HepG2 (cell line): Measurements from ENCODE around the gene DBN1. TPM values are rescaled to one million over a fixed set of nuclear protein-coding genes. Genes with fewer than 3 reads are reported as not detected.

Source experiments
- ARID2 ChIP-seq: sonication (generic); formaldehyde crosslinking; IDR thresholded peaks from 2 replicates; pipeline ENCODE4 v1.8.1; 2022; ENCODE audit warnings: mild to moderate bottlenecking, missing genetic modification reagents, borderline replicate concordance
- CHD4 ChIP-seq: fragments of 200-600 bp; sonication (generic); IDR thresholded peaks from 2 replicates; pipeline ENCODE4 v1.7.0; 2017; ENCODE audit warnings: mild to moderate bottlenecking, low read length, borderline replicate concordance
- HNF4G ChIP-seq, 2 experiments: sonication (generic) in 1 of 2; formaldehyde crosslinking in 1 of 2; IDR thresholded peaks; 2 replicates each; pipeline versions ENCODE4 v1.4.0 to v1.6.1; 2011 to 2020; ENCODE audit warnings: borderline replicate concordance in 2 of 2, low read depth in 2 of 2, mild to moderate bottlenecking in 2 of 2, low read length in 1 of 2, missing genetic modification reagents in 1 of 2, moderate library complexity in 1 of 2
- KLF12 ChIP-seq: sonication (generic); formaldehyde crosslinking; IDR thresholded peaks from 2 replicates; pipeline ENCODE4 v1.4.0; 2020; ENCODE audit warnings: missing genetic modification reagents, borderline replicate concordance
- RAD21 ChIP-seq: fragments of 450-650 bp; formaldehyde crosslinking; IDR thresholded peaks from 2 replicates; pipeline ENCODE4 v1.5.0; 2020; ENCODE audit warnings: mild to moderate bottlenecking
- SIN3B ChIP-seq: fragments of 150-350 bp; IDR thresholded peaks from 2 replicates; pipeline ENCODE4 v1.6.1; 2014; ENCODE audit warnings: low read length
- STAG1 ChIP-seq: sonication (generic); formaldehyde crosslinking; IDR thresholded peaks from 2 replicates; pipeline ENCODE4 v1.4.0; 2020; ENCODE audit warnings: missing genetic modification reagents
- TARDBP ChIP-seq: sonication (generic); formaldehyde crosslinking; IDR thresholded peaks from 2 replicates; pipeline ENCODE4 v1.8.0; 2022; ENCODE audit warnings: mild to moderate bottlenecking, missing genetic modification reagents
- TBX2 ChIP-seq: sonication (generic); formaldehyde crosslinking; IDR thresholded peaks from 2 replicates; pipeline ENCODE4 v1.5.0; 2020; ENCODE audit warnings: missing genetic modification reagents, mild to moderate bottlenecking, borderline replicate concordance
- ZNF260 ChIP-seq: sonication (generic); formaldehyde crosslinking; IDR thresholded peaks from 2 replicates; pipeline ENCODE4 v1.4.0; 2020; ENCODE audit warnings: missing genetic modification reagents, low read depth, mild to moderate bottlenecking, borderline replicate concordance
- ZNF264 ChIP-seq: sonication (generic); formaldehyde crosslinking; IDR thresholded peaks from 2 replicates; pipeline ENCODE4 v1.4.0; 2020; ENCODE audit warnings: missing genetic modification reagents
- ZNF274 ChIP-seq: sonication (generic); formaldehyde crosslinking; IDR thresholded peaks from 2 replicates; pipeline ENCODE4 v1.5.1; 2020; ENCODE audit warnings: mild to moderate bottlenecking, missing genetic modification reagents
- ZNF768 ChIP-seq: sonication (generic); formaldehyde crosslinking; IDR thresholded peaks from 2 replicates; pipeline ENCODE4 v1.4.0; 2020; ENCODE audit warnings: missing genetic modification reagents
- ZNF883 ChIP-seq: sonication (generic); formaldehyde crosslinking; IDR thresholded peaks from 2 replicates; pipeline ENCODE4 v1.5.1; 2020; ENCODE audit warnings: mild to moderate bottlenecking, missing genetic modification reagents; ENCODE audit errors: not compliant biosample characterization
- ZSCAN30 ChIP-seq: sonication (generic); formaldehyde crosslinking; IDR thresholded peaks from 2 replicates; pipeline ENCODE4 v1.5.0; 2020; ENCODE audit warnings: mild to moderate bottlenecking, missing genetic modification reagents
- polyA plus RNA-seq, 8 experiments: library from polyadenylated mRNA; depleted of rRNA in 3 of 8; stranded (reverse) in 7 of 8; unstranded in 1 of 8; fragments of >200 nt; fragmentation: Illumina TruSeq in 4 of 8; extraction: Trizol in 4 of 8; gene quantifications; 2 replicates each; pipeline versions ENCODE4 v1.2.1 to v1.2.3, GENCODE V29; 2011 to 2016; ENCODE audit warnings: low read depth in 4 of 8, missing spikeins in 1 of 8, mixed read lengths in 1 of 8; ENCODE audit not compliant: insufficient read depth in 1 of 8
- total RNA-seq, 5 experiments: library from RNA; depleted of rRNA; stranded (reverse); fragments of >200 nt; fragmentation: Illumina TruSeq; extraction: Trizol; gene quantifications; 2 replicates each; pipeline ENCODE4 v1.2.3, GENCODE V29; 2016; ENCODE audit warnings: low read depth in 1 of 5
- TF ChIP-seq, protein P1 (sequence below): sonication (generic); formaldehyde crosslinking; IDR thresholded peaks from 2 replicates; pipeline ENCODE4 v1.4.0; 2020; ENCODE audit warnings: missing genetic modification reagents, mild to moderate bottlenecking, borderline replicate concordance
- TF ChIP-seq, protein P2 (sequence below): IDR thresholded peaks from 2 replicates; pipeline ENCODE4 v1.6.1; 2016; ENCODE audit warnings: low read depth, borderline replicate concordance
- TF ChIP-seq, protein P3 (sequence below): fragments of 450-650 bp; IDR thresholded peaks from 2 replicates; pipeline ENCODE4 v1.6.1; 2017
- TF ChIP-seq, protein P4 (sequence below): fragments of 450-650 bp; IDR thresholded peaks from 2 replicates; pipeline ENCODE4 v1.6.1; 2016
- TF ChIP-seq, protein P5 (sequence below): sonication (generic); formaldehyde crosslinking; IDR thresholded peaks from 2 replicates; pipeline ENCODE4 v1.8.1; 2023; ENCODE audit warnings: mild to moderate bottlenecking, inconsistent platforms, moderate library complexity, missing genetic modification reagents, borderline replicate concordance

DBN1 gene
- total and polyA plus RNA-seq, 2 of the 13 experiments (the other 11 are each of a cell fraction or from before 2014, with no cell fraction given): 27.0 to 37.3 TPM

DNA sequence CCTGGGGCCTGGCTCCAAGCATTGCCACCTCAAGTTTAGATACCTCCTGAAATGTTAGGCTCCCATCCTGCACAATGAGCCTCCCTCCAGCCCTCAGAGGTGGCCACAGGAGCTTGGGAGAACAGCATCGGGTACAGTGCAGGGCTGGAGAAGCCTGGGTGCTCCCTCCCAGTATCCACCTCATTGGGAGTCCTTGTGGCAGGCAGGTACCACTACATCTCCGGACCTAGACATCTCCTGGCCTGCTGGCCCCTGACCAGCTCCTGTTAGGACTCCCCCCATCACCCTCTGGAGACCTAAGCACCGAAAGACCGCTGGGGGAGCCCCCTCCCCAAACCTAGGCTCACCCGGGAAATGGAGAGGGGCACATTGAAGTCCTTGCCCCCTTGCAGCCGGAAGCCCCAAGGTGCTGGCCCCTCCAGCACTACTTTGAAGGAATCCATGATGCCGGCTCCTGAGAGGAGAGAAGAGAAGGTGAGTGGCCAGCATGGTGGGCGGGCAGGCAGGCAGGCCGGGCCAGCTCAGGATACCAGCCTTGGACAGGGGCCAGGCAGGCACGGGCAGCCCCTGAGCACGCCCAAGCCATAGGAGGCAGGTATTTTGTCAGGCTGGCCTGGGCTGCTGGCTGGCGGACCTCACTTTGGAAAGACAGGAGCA lies 22.8 kb upstream of the DBN1 start (continued):
- TF ChIP-seq, protein P1, sequence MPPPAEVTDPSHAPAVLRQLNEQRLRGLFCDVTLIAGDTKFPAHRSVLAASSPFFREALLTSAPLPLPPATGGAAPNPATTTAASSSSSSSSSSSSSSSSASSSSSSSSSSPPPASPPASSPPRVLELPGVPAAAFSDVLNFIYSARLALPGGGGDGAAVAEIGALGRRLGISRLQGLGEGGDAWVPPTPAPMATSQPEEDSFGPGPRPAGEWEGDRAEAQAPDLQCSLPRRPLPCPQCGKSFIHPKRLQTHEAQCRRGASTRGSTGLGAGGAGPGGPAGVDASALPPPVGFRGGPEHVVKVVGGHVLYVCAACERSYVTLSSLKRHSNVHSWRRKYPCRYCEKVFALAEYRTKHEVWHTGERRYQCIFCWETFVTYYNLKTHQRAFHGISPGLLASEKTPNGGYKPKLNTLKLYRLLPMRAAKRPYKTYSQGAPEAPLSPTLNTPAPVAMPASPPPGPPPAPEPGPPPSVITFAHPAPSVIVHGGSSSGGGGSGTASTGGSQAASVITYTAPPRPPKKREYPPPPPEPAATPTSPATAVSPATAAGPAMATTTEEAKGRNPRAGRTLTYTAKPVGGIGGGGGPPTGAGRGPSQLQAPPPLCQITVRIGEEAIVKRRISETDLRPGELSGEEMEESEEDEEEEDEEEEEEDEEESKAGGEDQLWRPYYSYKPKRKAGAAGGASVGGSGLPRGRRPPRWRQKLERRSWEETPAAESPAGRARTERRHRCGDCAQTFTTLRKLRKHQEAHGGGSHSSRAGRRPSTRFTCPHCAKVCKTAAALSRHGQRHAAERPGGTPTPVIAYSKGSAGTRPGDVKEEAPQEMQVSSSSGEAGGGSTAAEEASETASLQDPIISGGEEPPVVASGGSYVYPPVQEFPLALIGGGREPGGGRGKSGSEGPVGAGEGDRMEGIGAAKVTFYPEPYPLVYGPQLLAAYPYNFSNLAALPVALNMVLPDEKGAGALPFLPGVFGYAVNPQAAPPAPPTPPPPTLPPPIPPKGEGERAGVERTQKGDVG: 0 out of 2 replicates have a peak, but pooled peaks have one; percentile 20
- TF ChIP-seq, protein P2, sequence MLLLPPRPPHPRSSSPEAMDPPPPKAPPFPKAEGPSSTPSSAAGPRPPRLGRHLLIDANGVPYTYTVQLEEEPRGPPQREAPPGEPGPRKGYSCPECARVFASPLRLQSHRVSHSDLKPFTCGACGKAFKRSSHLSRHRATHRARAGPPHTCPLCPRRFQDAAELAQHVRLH: 0 out of 2 replicates have a peak, but pooled peaks have one; percentile 23
- no peak for TF ChIP-seq ZNF264
- TF ChIP-seq, protein P3, sequence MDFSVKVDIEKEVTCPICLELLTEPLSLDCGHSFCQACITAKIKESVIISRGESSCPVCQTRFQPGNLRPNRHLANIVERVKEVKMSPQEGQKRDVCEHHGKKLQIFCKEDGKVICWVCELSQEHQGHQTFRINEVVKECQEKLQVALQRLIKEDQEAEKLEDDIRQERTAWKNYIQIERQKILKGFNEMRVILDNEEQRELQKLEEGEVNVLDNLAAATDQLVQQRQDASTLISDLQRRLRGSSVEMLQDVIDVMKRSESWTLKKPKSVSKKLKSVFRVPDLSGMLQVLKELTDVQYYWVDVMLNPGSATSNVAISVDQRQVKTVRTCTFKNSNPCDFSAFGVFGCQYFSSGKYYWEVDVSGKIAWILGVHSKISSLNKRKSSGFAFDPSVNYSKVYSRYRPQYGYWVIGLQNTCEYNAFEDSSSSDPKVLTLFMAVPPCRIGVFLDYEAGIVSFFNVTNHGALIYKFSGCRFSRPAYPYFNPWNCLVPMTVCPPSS: no peak
- 0 out of 2 replicates have a peak, but pooled peaks have one; percentile 57 for TF ChIP-seq TARDBP (CRISPR knock-in tag)
- TF ChIP-seq TBX2 (CRISPR knock-in tag): peak; percentile 3; the same call in 1 of the 2 replicates
- TF ChIP-seq ARID2 (CRISPR knock-in tag): 0 out of 2 replicates have a peak, but pooled peaks have one; percentile 28
- no peak for TF ChIP-seq HNF4G (IDR thresholded peaks at IDR 0.05; ENCODE audit: borderline replicate concordance, low read depth, low read length)
- TF ChIP-seq HNF4G (CRISPR knock-in tag; IDR thresholded peaks at IDR 0.05; ENCODE audit: borderline replicate concordance, low read depth): no peak
- TF ChIP-seq KLF12 (CRISPR knock-in tag): no peak
- 0 out of 2 replicates have a peak, but pooled peaks have one; percentile 32 for TF ChIP-seq ZNF274 (CRISPR knock-in tag)
- 0 out of 2 replicates have a peak, but pooled peaks have one; percentile 18 for TF ChIP-seq CHD4
- no peak for TF ChIP-seq ZNF260 (CRISPR knock-in tag)
- TF ChIP-seq, protein P4, sequence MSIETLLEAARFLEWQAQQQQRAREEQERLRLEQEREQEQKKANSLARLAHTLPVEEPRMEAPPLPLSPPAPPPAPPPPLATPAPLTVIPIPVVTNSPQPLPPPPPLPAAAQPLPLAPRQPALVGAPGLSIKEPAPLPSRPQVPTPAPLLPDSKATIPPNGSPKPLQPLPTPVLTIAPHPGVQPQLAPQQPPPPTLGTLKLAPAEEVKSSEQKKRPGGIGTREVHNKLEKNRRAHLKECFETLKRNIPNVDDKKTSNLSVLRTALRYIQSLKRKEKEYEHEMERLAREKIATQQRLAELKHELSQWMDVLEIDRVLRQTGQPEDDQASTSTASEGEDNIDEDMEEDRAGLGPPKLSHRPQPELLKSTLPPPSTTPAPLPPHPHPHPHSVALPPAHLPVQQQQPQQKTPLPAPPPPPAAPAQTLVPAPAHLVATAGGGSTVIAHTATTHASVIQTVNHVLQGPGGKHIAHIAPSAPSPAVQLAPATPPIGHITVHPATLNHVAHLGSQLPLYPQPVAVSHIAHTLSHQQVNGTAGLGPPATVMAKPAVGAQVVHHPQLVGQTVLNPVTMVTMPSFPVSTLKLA: no peak
- TF ChIP-seq ZSCAN30: no peak
- no peak for TF ChIP-seq SIN3B
- 0 out of 2 replicates have a peak, but pooled peaks have one; percentile 14 for TF ChIP-seq ZNF768 (CRISPR knock-in tag)
- TF ChIP-seq RAD21 (CRISPR knock-in tag): 0 out of 2 replicates have a peak, but pooled peaks have one; percentile 6
- TF ChIP-seq, protein P5, sequence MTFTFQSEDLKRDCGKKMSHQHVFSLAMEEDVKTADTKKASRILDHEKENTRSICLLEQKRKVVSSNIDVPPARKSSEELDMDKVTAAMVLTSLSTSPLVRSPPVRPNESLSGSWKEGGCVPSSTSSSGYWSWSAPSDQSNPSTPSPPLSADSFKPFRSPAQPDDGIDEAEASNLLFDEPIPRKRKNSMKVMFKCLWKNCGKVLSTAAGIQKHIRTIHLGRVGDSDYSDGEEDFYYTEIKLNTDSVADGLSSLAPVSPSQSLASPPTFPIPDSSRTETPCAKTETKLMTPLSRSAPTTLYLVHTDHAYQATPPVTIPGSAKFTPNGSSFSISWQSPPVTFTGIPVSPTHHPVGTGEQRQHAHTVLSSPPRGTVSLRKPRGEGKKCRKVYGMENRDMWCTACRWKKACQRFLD (CRISPR knock-in tag): 0 out of 2 replicates have a peak, but pooled peaks have one; percentile 13
- peak; percentile 9; the same call in 1 of the 2 replicates for TF ChIP-seq STAG1 (CRISPR knock-in tag)
- TF ChIP-seq ZNF883 (CRISPR knock-in tag): peak; percentile 12
